Mesenteric fat pad (tissue), 1 donor: ENCODE data around the gene SEC22C. TPM values are rescaled to one million over a fixed set of nuclear protein-coding genes. Genes with fewer than 3 reads are reported as not detected.

Experiments used
- DNase-seq: peaks from one replicate; pipeline ENCODE4 v3.0.0-alpha.2; 2020; ENCODE audit warnings: low spot score
- total RNA-seq: library from RNA; stranded (reverse); fragmentation: NEBNext Ultra II Directional; extraction: Animal tissue kit (Norgen Biotek cat#: 25700); gene quantifications from one replicate; pipeline ENCODE4 v1.2.1, GENCODE V29; 2021
- donor health status: DM: yes; HTN: yes; CAD: no.

Gene SEC22C
- total RNA-seq, 1 donor from 2014 or later, result 44.7 TPM

DNA sequence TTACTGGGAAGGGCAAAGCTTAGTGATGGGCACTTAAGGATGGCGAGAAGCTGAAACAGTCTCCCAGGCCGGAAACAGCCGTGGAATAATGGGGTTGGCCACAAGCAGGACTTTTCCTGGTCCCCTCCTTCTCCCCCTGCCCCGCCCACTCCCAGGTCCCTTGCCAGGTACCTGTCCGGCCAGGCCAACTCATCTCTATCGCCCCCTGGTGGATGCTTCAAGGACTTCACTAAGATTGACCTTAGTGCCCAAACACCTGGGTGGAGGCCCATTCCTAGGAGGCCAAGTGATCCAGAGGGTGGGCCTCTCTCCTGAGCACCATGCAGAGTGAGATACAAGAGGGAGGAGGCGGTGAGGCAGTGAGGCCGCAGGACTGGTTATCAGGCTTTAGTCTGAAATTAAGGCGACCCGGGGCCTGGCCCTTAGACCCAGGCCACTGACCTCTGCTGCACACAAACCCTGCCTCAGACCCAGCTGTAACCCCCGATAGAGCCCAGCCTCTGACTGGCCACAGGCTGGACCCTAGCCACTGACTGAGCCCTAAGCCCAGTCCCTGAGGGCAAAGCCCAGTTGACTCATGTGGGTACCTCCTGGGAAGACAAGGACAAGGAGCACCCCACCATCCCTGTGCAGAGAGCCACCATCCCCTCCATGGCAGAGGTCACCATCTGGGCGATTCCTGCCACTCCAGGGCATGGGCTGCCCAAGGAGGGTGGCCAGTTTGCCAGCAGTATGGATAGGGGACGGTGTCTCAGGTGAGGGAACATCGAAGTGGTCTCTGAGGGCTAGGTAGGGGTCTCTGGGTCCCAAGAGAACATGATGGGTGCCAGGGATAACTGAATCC is 41.7 kb downstream of the SEC22C start:
- DNase-seq, result no peak

DNA sequence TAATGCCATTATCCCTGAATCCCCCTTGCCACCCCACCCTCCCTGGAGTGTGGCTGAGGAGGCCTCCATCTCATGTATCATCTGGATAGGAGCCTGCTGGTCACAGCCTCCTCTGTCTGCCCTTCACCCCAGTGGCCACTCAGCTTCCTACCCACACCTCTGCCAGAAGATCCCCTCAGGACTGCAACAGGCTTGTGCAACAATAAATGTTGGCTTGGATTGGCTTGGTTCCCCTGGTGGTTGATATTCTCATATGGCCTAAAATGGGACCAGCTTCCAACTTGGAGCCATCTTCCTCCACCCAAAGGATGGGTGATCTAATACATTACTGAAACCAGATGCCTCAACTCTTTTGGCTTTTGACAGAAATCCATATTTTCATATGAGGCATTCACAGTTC is 44.4 kb downstream of the SEC22C start:
- DNase-seq, result no peak

- DNase-seq, result no peak
Measured at GRCh38 chr3:42535981-42536784, 45.6 kb downstream of the SEC22C start.

- no peak for DNase-seq
Measured at GRCh38 chr3:42533161-42533897, 48.4 kb downstream of the SEC22C start.

DNA sequence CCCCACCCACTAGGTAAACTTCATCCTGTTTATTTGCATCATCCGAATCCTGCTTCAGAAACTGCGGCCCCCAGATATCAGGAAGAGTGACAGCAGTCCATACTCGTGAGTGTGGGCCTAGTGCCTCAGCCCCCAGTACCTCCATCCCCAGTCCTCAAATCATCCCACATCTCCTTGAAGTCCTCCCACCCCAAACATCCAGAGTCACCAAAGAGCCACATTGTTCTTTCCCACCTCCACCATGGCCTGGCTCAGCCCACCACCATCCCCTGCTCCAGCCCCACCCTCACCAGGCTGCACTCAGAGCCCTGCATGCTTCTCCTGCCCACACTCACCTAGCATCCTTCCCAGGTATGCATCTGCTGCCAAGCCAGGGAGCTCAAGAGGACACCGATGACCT is 49.5 kb downstream of the SEC22C start:
- DNase-seq, result no peak

GRCh38 chr3:42531470-42531869 is 50.3 kb downstream of the SEC22C start:
- no peak for DNase-seq

- no peak for DNase-seq
Measured at GRCh38 chr3:42530073-42530472, 51.7 kb downstream of the SEC22C start.

DNA sequence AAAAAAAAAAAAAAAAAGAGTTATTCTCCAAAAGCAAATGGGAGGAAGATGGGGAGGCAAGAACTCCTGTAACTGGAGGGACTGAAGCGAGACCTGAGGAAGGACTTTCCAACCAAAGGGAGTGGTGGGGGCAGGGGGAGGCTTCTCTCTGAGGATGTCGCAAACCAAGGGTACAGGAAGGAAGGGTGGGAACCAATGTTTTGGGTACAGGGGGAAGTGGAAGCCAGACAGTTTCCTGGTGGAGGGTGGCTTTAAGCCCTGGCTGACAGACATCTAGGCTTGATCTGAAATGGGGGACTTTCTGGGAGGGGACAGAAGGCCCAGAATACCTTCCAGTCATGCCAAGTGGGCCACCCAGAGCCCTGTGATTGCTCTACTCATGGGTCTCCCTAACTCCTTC is 52.3 kb downstream of the SEC22C start:
- DNase-seq, result no peak

DNA sequence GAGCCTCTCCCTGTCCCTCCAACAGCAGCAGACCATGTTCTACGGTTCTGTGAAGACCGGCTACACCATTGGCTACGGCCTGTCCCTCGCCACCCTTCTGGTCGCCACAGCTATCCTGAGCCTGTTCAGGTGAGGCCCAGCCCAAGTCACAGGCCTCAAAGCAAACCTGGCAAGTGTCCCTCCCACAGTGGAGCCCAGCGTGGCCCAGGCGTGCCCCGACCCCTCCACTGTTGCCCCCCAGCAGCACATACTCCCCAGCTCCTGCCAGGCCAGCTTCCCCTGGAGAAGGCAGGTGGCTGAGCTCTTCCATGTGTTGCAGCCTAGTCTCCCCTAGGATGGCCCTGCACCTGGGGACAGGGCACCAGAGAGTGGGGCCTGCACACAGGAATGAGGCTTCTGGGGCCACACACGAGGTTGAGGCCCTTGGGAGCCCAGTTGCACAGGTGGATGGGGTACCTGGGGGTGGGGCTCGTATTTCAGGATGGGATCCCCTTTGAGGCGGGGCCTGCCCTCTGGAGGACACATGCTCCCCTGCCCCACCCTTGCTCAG is 54.3 kb downstream of the SEC22C start:
- DNase-seq, result no peak

- DNase-seq, result no peak
Measured at GRCh38 chr3:42526616-42527367, 55.0 kb downstream of the SEC22C start.

GRCh38 chr3:42525736-42526345 is 55.9 kb downstream of the SEC22C start:
- no peak for DNase-seq

- no peak for DNase-seq
Measured at GRCh38 chr3:42525212-42525611, 56.6 kb downstream of the SEC22C start.

- DNase-seq, result no peak
Measured at GRCh38 chr3:42524751-42525150, 57.0 kb downstream of the SEC22C start.

- DNase-seq, result no peak
Measured at GRCh38 chr3:42520906-42521305, 60.9 kb downstream of the SEC22C start.

- no peak for DNase-seq
Measured at GRCh38 chr3:42520336-42520735, 61.4 kb downstream of the SEC22C start.

GRCh38 chr3:42519568-42519962 is 62.2 kb downstream of the SEC22C start:
- no peak for DNase-seq

DNA sequence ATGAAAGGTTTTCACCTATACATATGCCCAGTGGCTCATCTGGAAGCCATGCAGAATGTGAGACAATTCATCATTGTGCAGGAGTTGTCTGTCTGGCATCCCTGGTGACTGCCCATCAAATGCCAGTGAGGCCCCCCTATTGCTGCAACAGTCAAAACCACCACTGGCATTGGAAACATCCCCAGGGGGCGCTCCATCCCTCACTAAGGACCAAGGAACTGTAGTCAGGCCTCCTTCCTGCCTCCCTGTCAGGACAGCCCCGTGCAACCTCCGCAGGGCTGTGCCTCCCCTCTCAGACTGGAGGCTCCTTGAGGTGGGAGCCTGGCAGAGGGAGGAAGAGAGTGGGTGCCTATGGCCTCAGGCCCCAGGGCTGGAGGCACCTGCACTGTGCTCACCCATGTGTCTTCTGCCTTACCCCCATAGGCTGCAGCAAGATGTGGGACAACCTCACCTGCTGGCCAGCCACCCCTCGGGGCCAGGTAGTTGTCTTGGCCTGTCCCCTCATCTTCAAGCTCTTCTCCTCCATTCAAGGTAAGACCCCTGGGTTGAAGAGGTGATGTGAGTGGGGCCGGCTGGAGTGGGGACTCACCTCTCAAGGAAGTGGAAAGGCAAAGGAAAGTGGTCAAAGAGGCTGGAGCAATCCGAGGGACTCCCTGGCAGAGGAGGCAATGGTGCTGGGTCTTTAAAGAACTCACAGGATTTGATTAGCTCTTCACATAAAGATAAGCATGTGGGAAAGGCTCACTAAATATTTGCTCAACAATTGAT is 62.8 kb downstream of the SEC22C start:
- no peak for DNase-seq

GRCh38 chr3:42517117-42517516 is 64.7 kb downstream of the SEC22C start:
- no peak for DNase-seq

GRCh38 chr3:42516443-42516842 is 65.3 kb downstream of the SEC22C start:
- no peak for DNase-seq

- no peak for DNase-seq
Measured at GRCh38 chr3:42515976-42516375, 65.8 kb downstream of the SEC22C start.
